PC-9 (cell line): Measurements from ENCODE around the gene SLC1A7. TPM values are rescaled to one million over a fixed set of nuclear protein-coding genes. Genes with fewer than 3 reads are reported as not detected.

Experiments
- BruUV-seq: library from RNA; stranded (reverse); fragments of 400-500 nt; replicated peaks from 2 replicates; lab custom pipeline; 2021; lab: Mats Ljungman, UMichigan
- CTCF ChIA-PET: fragments of 300-600 bp; sonication (Branson Sonifier 250); formaldehyde crosslinking; loops from one replicate; lab custom pipeline; 2022; ENCODE audit warnings: antibody characterized with exemption; lab: Charles Lee
- POLR2A ChIA-PET: fragments of 300-600 bp; sonication (Branson Sonifier 250); formaldehyde crosslinking; loops from one replicate; lab custom pipeline; 2022; ENCODE audit warnings: antibody characterized with exemption; ENCODE audit not compliant: unreplicated experiment; lab: Charles Lee
- DNase-seq, 2 experiments: peaks; one replicate each; pipeline versions ENCODE4 v3.0.0 to v3.0.0-alpha.2; 2015 to 2022; ENCODE audit warnings: mixed read lengths in 1 of 2
- H2AFZ ChIP-seq: fragments of 200-600 bp; sonication (generic); 2 replicates; pipeline ENCODE4 v1.8.1; 2017; ENCODE audit warnings: antibody characterized with exemption
- H3F3A ChIP-seq: fragments of 200-600 bp; sonication (generic); 2 replicates; pipeline ENCODE4 v1.8.1; 2017; ENCODE audit warnings: antibody characterized with exemption, mild to moderate bottlenecking, low read depth; ENCODE audit not compliant: insufficient read depth
- H3K27ac ChIP-seq: fragments of 200-600 bp; sonication (generic); 2 replicates; pipeline ENCODE4 v1.6.1; 2016; ENCODE audit warnings: mixed run types
- H3K27me3 ChIP-seq: fragments of 200-600 bp; sonication (generic); 2 replicates; pipeline ENCODE4 v1.6.1; 2016; ENCODE audit warnings: low read depth, mixed run types; ENCODE audit not compliant: insufficient read depth
- H3K36me3 ChIP-seq: fragments of 200-600 bp; sonication (generic); 2 replicates; pipeline ENCODE4 v1.6.1; 2016; ENCODE audit warnings: low read depth, mixed run types
- H3K4me1 ChIP-seq: fragments of 200-600 bp; sonication (generic); replicated peaks from 2 replicates; pipeline ENCODE4 v1.6.1; 2016; ENCODE audit warnings: mixed run types; ENCODE audit not compliant: insufficient read depth
- H3K4me2 ChIP-seq: fragments of 200-600 bp; sonication (generic); 2 replicates; pipeline ENCODE4 v1.6.1; 2017; ENCODE audit warnings: mixed run types
- H3K4me3 ChIP-seq: fragments of 200-600 bp; sonication (generic); 2 replicates; pipeline ENCODE4 v1.6.1; 2016; ENCODE audit warnings: mixed run types
- H3K79me2 ChIP-seq: fragments of 200-600 bp; sonication (generic); 2 replicates; pipeline ENCODE4 v1.6.1; 2017; ENCODE audit warnings: low read depth, mixed run types
- H3K9me2 ChIP-seq: fragments of 200-600 bp; sonication (generic); 2 replicates; pipeline ENCODE4 v1.8.1; 2017; ENCODE audit warnings: mild to moderate bottlenecking; ENCODE audit not compliant: insufficient read depth
- H3K9me3 ChIP-seq: fragments of 200-600 bp; sonication (generic); 2 replicates; pipeline ENCODE4 v1.8.1; 2016; ENCODE audit warnings: low read depth; ENCODE audit not compliant: insufficient read depth
- H4K20me1 ChIP-seq: fragments of 200-600 bp; sonication (generic); 2 replicates; pipeline ENCODE4 v1.8.1; 2017; ENCODE audit not compliant: insufficient read depth
- EZH2 ChIP-seq: fragments of 200-600 bp; sonication (generic); IDR thresholded peaks from 2 replicates; pipeline ENCODE4 v1.8.0; 2017; ENCODE audit warnings: antibody characterized with exemption, low read depth
- intact Hi-C: fragments of 100-400 bp; cut with micrococcal nuclease; formaldehyde crosslinking; loops from one replicate; pipeline ENCODE4 v1.10.0; 2022; ENCODE audit not compliant: unreplicated experiment
- total RNA-seq: library from RNA; stranded (reverse); gene quantifications from 2 replicates; pipeline ENCODE4 v1.2.3, GENCODE V29; 2021
- TF ChIP-seq, protein P1 (sequence below): fragments of 200-600 bp; sonication (generic); conservative IDR thresholded peaks from 2 replicates; pipeline ENCODE4 v1.6.1; 2017; ENCODE audit warnings: mixed run types, antibody characterized with exemption, mild to moderate bottlenecking, moderate library complexity

The SLC1A7 gene
- total RNA-seq, 1 experiment from 2014 or later, result not detected

DNA sequence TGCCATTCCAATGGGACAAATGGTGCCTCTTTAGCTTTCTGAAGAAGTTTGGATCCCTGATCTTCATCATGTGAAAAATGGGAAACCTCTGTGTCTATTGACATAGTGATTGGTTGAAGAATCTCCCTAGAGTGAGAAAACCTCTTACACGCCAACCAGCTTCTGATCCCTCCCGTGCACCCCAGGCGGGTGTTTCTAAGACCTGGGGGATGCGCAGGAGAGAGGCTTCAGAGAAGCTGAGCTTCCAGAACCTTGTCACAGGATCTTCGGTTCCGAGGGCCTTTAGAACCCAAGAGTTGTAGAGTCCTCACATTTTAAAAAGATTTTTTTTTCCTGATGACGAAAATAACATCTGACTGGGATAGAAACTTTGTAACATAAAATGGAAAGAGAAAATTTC, 69.2 kb downstream of the SLC1A7 start:
- Histone ChIP-seq H4K20me1 (no peaks in the 10 kb centered on the region), H3K9me3 (no peaks in the 10 kb centered on the region), H3K36me3 (no peaks in the 10 kb centered on the region), H3K27ac (no peak overlapping the region), H3K27me3 (no peaks in the 10 kb centered on the region), H3K4me2 (no peak overlapping the region), H2AFZ (no peak overlapping the region), H3F3A (no peaks in the 10 kb centered on the region), H3K79me2 (no peaks in the 10 kb centered on the region), H3K4me3 (no peak overlapping the region), H3K9me2 (no peaks in the 10 kb centered on the region), H3K4me1 (no peaks in the 10 kb centered on the region)
- POLR2A ChIA-PET, result no interaction called here
- CTCF ChIA-PET, result no interaction called here
- no peak for DNase-seq
- intact Hi-C loops, result no loop called here
- no TSS peak for BruUV-seq
- TF ChIP-seq EZH2, result no peak
- TF ChIP-seq, protein P1, sequence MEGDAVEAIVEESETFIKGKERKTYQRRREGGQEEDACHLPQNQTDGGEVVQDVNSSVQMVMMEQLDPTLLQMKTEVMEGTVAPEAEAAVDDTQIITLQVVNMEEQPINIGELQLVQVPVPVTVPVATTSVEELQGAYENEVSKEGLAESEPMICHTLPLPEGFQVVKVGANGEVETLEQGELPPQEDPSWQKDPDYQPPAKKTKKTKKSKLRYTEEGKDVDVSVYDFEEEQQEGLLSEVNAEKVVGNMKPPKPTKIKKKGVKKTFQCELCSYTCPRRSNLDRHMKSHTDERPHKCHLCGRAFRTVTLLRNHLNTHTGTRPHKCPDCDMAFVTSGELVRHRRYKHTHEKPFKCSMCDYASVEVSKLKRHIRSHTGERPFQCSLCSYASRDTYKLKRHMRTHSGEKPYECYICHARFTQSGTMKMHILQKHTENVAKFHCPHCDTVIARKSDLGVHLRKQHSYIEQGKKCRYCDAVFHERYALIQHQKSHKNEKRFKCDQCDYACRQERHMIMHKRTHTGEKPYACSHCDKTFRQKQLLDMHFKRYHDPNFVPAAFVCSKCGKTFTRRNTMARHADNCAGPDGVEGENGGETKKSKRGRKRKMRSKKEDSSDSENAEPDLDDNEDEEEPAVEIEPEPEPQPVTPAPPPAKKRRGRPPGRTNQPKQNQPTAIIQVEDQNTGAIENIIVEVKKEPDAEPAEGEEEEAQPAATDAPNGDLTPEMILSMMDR, result no peak

- BruUV-seq, result no TSS peak
- CTCF ChIA-PET, result no interaction called here
- TF ChIP-seq, protein P1, result no peak
- TF ChIP-seq EZH2, result no peak
Observed at GRCh38 chr1:53071915-53072314, 70.5 kb downstream of the SLC1A7 start.

DNA sequence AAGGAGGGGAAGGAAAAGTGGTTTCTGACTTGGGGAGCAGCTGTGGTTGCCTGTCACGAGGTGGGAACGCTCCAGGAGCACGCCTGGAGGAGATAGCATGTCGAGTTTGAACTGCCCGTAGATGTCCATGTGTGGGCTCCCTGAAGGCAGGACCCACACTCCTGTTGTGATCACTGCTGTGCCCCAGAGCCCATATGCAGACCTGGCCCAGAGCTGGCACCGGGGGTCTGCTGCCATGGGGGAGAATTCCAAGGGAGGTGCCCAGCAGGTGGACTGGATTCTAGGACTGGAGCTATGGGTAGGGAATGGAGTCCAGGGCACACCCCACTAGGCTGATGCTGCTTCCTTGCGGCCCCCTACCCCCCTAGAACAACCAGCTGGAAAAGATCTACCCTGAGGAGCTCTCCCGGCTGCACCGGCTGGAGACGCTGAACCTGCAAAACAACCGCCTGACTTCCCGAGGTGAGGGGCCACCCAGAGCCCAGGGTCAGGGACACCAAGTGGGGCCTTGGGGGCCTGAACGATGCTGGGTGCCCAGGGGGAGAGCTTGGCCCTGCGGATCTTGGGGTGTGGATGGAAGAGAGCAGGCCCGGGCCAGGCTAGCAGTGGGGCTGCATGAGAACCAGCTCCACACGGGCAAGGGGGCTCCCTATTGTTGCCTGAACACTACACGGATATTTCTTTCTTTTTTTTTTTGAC, 71.1 kb downstream of the SLC1A7 start:
- H3K9me2 ChIP-seq, result no peaks in the 10 kb centered on the region
- no peak overlapping the region for H3K4me3 ChIP-seq
- no peak for DNase-seq
- H3K79me2 ChIP-seq, result no peaks in the 10 kb centered on the region
- H3K4me1 ChIP-seq, result no peaks in the 10 kb centered on the region
- H3K27ac ChIP-seq, result no peak overlapping the region
- no peaks in the 10 kb centered on the region for H3F3A ChIP-seq
- intact Hi-C loops, result no loop called here
- no peaks in the 10 kb centered on the region for H3K36me3 ChIP-seq
- H3K4me2 ChIP-seq, result no peak overlapping the region
- H3K27me3 ChIP-seq, result no peaks in the 10 kb centered on the region
- no peaks in the 10 kb centered on the region for H3K9me3 ChIP-seq
- H4K20me1 ChIP-seq, result no peaks in the 10 kb centered on the region
- ChIA-PET CTCF (no interaction called here), POLR2A (interaction anchor here (0.6 to 0.7 kb wide), 2 partner anchors 162 to 1787 kb away, joined by 3 read pairs; no protein-coding TSS in a partner anchor)
- H2AFZ ChIP-seq, result no peak overlapping the region
- no TSS peak for BruUV-seq
- TF ChIP-seq, protein P1, result no peak
- no peak for TF ChIP-seq EZH2

More at GRCh38 chr1:53071915-53072314, 70.5 kb downstream of the SLC1A7 start:
- Histone ChIP-seq H3K27me3 (no peaks in the 10 kb centered on the region), H4K20me1 (no peaks in the 10 kb centered on the region), H2AFZ (no peak overlapping the region), H3K9me2 (no peaks in the 10 kb centered on the region), H3K79me2 (no peaks in the 10 kb centered on the region), H3K4me1 (no peaks in the 10 kb centered on the region), H3K4me3 (no peak overlapping the region), H3K9me3 (no peaks in the 10 kb centered on the region), H3K27ac (no peak overlapping the region), H3K36me3 (no peaks in the 10 kb centered on the region), H3K4me2 (no peak overlapping the region), H3F3A (no peaks in the 10 kb centered on the region)
- intact Hi-C loops, result no loop called here
- DNase-seq, result no peak
- POLR2A ChIA-PET, result no interaction called here
